WERI-Rb-1 (cell line): ENCODE measurements around the gene FBXW8.

Source experiments
- DNase-seq: peaks from one replicate; pipeline ENCODE4 v3.0.0-alpha.2; 2020
- H3K27ac ChIP-seq: fragments of 250-450 bp; sonication (Bioruptor Pico); 2 replicates; pipeline ENCODE4 v1.5.1; 2020; ENCODE audit warnings: mild to moderate bottlenecking, moderate library complexity
- H3K27me3 ChIP-seq: fragments of 250-450 bp; sonication (Bioruptor Pico); 2 replicates; pipeline ENCODE4 v1.5.1; 2021; ENCODE audit warnings: mild to moderate bottlenecking, low read depth, moderate library complexity; ENCODE audit not compliant: insufficient read depth, severe bottlenecking
- H3K36me3 ChIP-seq: fragments of 250-450 bp; sonication (Bioruptor Pico); 2 replicates; pipeline ENCODE4 v1.5.1; 2020; ENCODE audit warnings: mild to moderate bottlenecking, moderate library complexity
- H3K4me3 ChIP-seq: 2 replicates; pipeline ENCODE4 v1.5.1; 2011; ENCODE audit warnings: low read depth, mild to moderate bottlenecking, control low read depth, low read length
- H3K9me3 ChIP-seq: fragments of 250-450 bp; sonication (Bioruptor Pico); 2 replicates; pipeline ENCODE4 v1.5.1; 2021; ENCODE audit warnings: mild to moderate bottlenecking, moderate library complexity; ENCODE audit not compliant: severe bottlenecking
- CTCF ChIP-seq: IDR thresholded peaks from 2 replicates; pipeline ENCODE4 v1.5.1; 2011; ENCODE audit warnings: low read depth, mild to moderate bottlenecking, control low read depth, inconsistent platforms, low read length

The FBXW8 gene

DNA sequence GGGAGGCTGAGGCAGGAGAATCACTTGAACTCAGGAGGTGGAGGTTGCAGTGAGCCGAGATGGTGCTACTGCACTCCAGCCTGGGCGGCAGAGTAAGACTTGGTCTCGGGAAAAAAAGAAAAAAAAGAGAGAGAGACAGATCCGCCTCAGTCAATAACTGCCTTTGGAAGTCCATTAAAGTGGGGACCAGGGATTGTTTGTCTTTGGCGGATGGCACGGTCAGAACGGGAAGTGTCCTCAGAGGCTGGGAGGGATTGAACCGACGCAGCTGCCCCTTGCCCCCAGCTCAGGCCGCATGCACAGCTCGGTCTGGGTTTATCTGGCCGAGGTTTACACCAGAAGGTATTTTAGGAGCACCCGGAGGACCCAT is 134.0 kb downstream of the FBXW8 start:
- H3K4me3 ChIP-seq = no peak overlapping the region
- no peak for DNase-seq
- peak overlapping the region; percentile 83 for H3K27ac ChIP-seq
- no peak for TF ChIP-seq CTCF
- no peaks in the 10 kb centered on the region for H3K27me3 ChIP-seq
- H3K36me3 ChIP-seq = no peaks in the 10 kb centered on the region
- no peaks in the 10 kb centered on the region for H3K9me3 ChIP-seq

DNA sequence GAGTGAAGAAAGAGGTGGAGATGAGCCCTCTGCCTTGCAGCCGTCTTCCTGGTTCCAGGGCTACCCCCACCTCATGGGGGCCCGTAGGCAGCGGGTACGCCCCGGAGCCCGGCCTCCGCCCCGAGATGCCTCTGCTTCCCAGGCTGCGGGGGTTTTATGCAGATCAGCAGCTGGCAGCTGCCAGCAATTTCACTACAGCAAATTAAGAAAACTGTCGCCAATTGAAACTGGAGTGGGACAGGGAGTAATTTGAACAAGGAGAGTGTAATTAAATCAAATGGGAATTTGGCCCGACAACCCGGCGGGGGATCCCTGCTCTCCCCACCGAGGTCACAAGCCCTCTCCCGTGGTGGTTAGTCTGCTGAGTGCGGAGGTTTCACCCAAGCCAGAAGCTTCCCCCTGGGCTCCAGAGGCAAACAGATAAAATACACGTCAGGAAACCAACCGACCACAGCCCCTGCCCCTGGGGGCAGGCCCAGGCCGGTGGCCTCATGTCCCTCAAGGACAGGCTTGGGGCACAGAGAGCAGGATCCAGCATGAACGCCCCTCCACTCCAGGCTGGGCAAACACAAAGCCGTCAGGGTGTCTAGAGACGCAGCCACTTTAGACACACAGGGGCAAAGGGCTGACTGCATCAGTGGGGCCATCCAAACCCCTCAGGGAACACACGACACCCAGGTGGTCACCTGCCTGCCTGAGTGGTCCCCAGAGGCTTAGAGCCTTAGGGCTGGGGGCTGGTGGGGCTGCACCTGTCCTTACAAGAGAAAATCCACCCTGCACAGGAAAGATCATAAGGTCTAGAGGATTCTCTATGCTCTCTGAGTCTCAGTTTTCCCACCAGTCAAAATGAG is 134.6 kb downstream of the FBXW8 start:
- H3K27me3 ChIP-seq = no peaks in the 10 kb centered on the region
- H3K4me3 ChIP-seq = no peak overlapping the region
- no peaks in the 10 kb centered on the region for H3K9me3 ChIP-seq
- TF ChIP-seq CTCF = no peak
- no peaks in the 10 kb centered on the region for H3K36me3 ChIP-seq
- H3K27ac ChIP-seq = peak overlapping the region; percentile 83
- DNase-seq = peak; percentile 48

DNA sequence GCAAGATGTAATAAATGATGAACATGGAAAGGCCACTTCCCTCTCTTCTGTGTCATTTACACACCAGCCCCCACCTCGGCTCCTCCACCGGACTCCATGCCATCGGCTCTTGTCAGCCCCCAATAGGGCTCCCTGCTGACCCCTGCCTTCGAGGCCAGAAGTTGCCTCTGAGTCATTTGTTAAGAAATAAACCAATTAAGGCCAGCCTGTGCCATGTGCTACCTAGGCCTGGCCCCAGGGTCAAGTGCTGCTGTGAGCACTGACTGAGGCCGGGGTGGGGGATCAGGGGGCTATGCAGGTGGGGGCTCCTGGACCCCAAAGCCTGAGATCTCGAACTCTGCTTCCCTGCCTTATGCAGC is 135.2 kb downstream of the FBXW8 start:
- H3K4me3 ChIP-seq = no peak overlapping the region
- H3K27ac ChIP-seq = peak overlapping the region; percentile 83
- TF ChIP-seq CTCF = peak; percentile 45; the same call in 1 of the 2 replicates
- no peaks in the 10 kb centered on the region for H3K9me3 ChIP-seq
- no peaks in the 10 kb centered on the region for H3K36me3 ChIP-seq
- peak; percentile 74 for DNase-seq
- no peaks in the 10 kb centered on the region for H3K27me3 ChIP-seq

DNA sequence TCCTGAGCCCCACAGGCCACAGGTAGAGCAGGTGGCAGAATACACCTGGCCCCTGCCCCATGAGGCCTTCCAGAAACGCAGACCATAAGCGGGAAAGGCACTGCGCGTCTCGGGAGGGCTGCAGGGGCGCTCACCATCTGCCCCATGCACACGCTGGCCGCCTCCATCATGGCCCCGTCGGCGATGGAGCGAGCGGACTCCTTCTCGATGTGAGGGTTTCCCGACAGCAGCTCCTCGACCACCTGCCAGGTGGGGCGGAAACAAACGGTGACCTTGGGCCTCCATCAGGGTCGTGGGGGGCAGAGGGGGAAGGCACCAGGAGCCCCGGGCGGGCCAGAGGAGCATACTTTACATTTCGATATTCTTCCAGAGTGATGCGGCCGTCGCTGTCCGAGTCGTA is 135.7 kb downstream of the FBXW8 start:
- TF ChIP-seq CTCF = no peak
- Histone ChIP-seq H3K9me3 (no peaks in the 10 kb centered on the region), H3K4me3 (no peak overlapping the region), H3K36me3 (no peaks in the 10 kb centered on the region), H3K27ac (peak overlapping the region; percentile 83), H3K27me3 (no peaks in the 10 kb centered on the region)
- no peak for DNase-seq

DNA sequence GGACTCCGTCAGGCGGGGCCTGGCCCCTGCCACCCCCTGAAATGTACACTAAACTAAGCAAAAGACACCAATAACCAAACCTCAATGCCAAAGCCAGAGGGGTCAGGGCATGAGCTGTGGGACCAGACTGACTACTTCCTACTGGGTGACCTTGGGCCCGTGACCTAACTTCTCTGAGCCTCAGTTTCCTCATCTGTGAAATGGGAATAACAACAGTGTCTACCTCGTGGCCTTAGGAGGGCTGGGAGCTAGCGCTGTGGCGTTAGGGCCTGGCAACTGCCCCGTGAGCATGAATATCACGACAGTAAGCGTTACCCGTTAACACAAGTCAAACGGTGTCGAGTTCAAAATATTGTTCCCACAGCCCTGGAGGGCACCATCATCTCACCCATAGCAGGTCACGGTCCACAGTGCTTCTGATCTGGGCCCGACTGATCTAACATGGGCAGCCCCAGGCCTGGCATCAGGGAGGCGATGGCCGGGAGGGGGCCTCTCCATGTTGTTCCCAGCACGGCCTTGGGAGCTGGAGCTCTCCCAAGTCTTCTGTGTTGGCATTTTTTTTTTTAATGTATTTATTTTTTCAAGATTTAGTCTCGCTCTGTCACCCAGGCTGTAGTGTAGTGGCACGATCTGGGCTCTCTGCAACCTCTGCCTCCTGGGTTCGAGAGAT is 136.2 kb downstream of the FBXW8 start:
- no peaks in the 10 kb centered on the region for H3K27me3 ChIP-seq
- no peak for TF ChIP-seq CTCF
- no peak overlapping the region for H3K4me3 ChIP-seq
- H3K9me3 ChIP-seq = no peaks in the 10 kb centered on the region
- H3K36me3 ChIP-seq = no peaks in the 10 kb centered on the region
- no peak overlapping the region for H3K27ac ChIP-seq
- DNase-seq = no peak
